Endodermal cell (in vitro differentiated cells): Measurements from ENCODE around the gene LAMC2. TPM values are rescaled to one million over a fixed set of nuclear protein-coding genes. Genes with fewer than 3 reads are reported as not detected.
"Not testable (repeated sequence)": the region's sequence is repeated elsewhere in the genome, so short reads cannot be mapped to it uniquely, and the experiment has no call there.

Experiments used
- DNase-seq: peaks from one replicate; pipeline ENCODE4 v3.0.0-alpha.2; 2017
- H3K27ac ChIP-seq: 2 replicates; pipeline ENCODE4 v1.5.1; 2013; ENCODE audit warnings: mild to moderate bottlenecking, low read depth, low read length, moderate library complexity
- H3K27me3 ChIP-seq: 2 replicates; pipeline ENCODE4 v1.6.1; 2013; ENCODE audit warnings: mild to moderate bottlenecking, low read length, moderate library complexity; ENCODE audit not compliant: insufficient read depth, control insufficient read depth, poor library complexity, severe bottlenecking
- H3K36me3 ChIP-seq: 2 replicates; pipeline ENCODE4 v1.7.0; 2013; ENCODE audit warnings: mild to moderate bottlenecking, low read length, moderate library complexity; ENCODE audit not compliant: control insufficient read depth, insufficient read depth
- H3K4me1 ChIP-seq: one replicate; pipeline ENCODE4 v1.7.0; 2013; ENCODE audit warnings: low read length; ENCODE audit not compliant: control insufficient read depth, insufficient read depth
- H3K4me3 ChIP-seq: 2 replicates; pipeline ENCODE4 v1.5.1; 2013; ENCODE audit warnings: mild to moderate bottlenecking, low read length, moderate library complexity
- H3K9ac ChIP-seq: 2 replicates; pipeline ENCODE4 v1.6.1; 2013; ENCODE audit warnings: mild to moderate bottlenecking, low read length, moderate library complexity; ENCODE audit not compliant: poor library complexity, severe bottlenecking; ENCODE audit errors: extremely low read depth
- H3K9me3 ChIP-seq: 2 replicates; pipeline ENCODE4 v1.6.1; 2013; ENCODE audit warnings: mild to moderate bottlenecking, low read length, moderate library complexity; ENCODE audit not compliant: control insufficient read depth
- H3K27ac Mint-ChIP-seq: 2 replicates; pipeline ENCODE4 v1.8.0; 2020; ENCODE audit warnings: mixed read lengths
- H3K27me3 Mint-ChIP-seq: 2 replicates; pipeline ENCODE4 v1.8.0; 2021; ENCODE audit warnings: mild to moderate bottlenecking, mixed read lengths; ENCODE audit not compliant: insufficient read depth
- H3K36me3 Mint-ChIP-seq: 2 replicates; pipeline ENCODE4 v1.8.0; 2020; ENCODE audit warnings: low read depth, mixed read lengths
- H3K4me1 Mint-ChIP-seq: 2 replicates; pipeline ENCODE4 v1.8.0; 2020; ENCODE audit warnings: mixed read lengths
- H3K4me3 Mint-ChIP-seq: 2 replicates; pipeline ENCODE4 v1.8.0; 2020; ENCODE audit warnings: mild to moderate bottlenecking, moderate library complexity, mixed read lengths
- H3K9me3 Mint-ChIP-seq: 2 replicates; pipeline ENCODE4 v1.8.0; 2020; ENCODE audit warnings: mild to moderate bottlenecking, mixed read lengths
- CTCF ChIP-seq: fragments of 200-600 bp; sonication (generic); conservative IDR thresholded peaks from 2 replicates; pipeline ENCODE4 v1.5.0; 2021; ENCODE audit warnings: antibody characterized with exemption, mild to moderate bottlenecking
- WGBS, 2 experiments: methylation state at CpG; one replicate each; pipeline versions ENCODE4 v1.1.5 to v1.1.7; 2013; ENCODE audit warnings: missing lambda C conversion rate in 2 of 2, mixed read lengths in 1 of 2; ENCODE audit not compliant: insufficient coverage in 1 of 2, insufficient read length in 1 of 2; 5-methylcytosine and 5-hydroxymethylcytosine counted together
- total RNA-seq, 2 donors: library from RNA; stranded (reverse); fragmentation: NEBNext Ultra II Directional in 1 of 2; extraction: Animal tissue kit (Norgen Biotek cat#: 25700) in 1 of 2; gene quantifications; 2 replicates in 1 of 2; 3 replicates in 1 of 2; pipeline ENCODE4 v1.2.1, GENCODE V29; 2021

The LAMC2 gene
- total RNA-seq, 2 donors from 2014 or later = 2.8 to 4.8 TPM

GRCh38 chr1:183148599-183148998 is 37.5 kb upstream of the LAMC2 start:
- DNase-seq = no peak
- H3K4me1 ChIP-seq = no peaks in the 10 kb centered on the region
- no peaks in the 10 kb centered on the region for H3K27me3 Mint-ChIP-seq
- no peaks in the 10 kb centered on the region for H3K4me1 Mint-ChIP-seq
- no peak overlapping the region for H3K4me3 Mint-ChIP-seq
- WGBS, 2 experiments = 90 to 96% methylated on average over 4 to 5 of the region's 5 CpGs
- no peak overlapping the region for H3K4me3 ChIP-seq
- H3K27ac ChIP-seq = no peak overlapping the region
- H3K36me3 ChIP-seq = no peaks in the 10 kb centered on the region
- no peak overlapping the region for H3K27ac Mint-ChIP-seq
- no peaks in the 10 kb centered on the region for H3K36me3 Mint-ChIP-seq
- TF ChIP-seq CTCF = no peak
- H3K27me3 ChIP-seq = no peaks in the 10 kb centered on the region
- no peak overlapping the region for H3K9ac ChIP-seq
- H3K9me3 ChIP-seq = no peaks in the 10 kb centered on the region
- no peaks in the 10 kb centered on the region for H3K9me3 Mint-ChIP-seq

DNA sequence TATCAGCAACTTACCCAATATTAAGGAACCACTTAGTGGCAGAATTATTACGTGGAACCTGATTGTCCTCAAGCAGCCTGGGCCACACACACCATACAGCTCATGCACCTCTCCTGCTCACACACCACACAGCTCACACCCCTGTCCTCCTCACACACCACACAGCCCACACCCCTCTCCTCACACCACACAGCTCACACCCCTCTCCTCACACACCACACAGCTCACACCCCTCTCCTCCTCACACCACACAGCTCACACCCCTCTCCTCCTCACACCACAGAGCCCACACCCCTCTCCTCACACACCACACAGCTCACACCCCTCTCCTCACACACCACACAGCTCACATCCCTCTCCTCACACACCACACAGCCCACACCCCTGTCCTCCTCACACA is 36.8 kb upstream of the LAMC2 start:
- Histone ChIP-seq H3K9me3 (no peaks in the 10 kb centered on the region), H3K27ac (no peak overlapping the region), H3K4me3 (no peak overlapping the region), H3K9ac (no peak overlapping the region), H3K4me1 (no peaks in the 10 kb centered on the region), H3K36me3 (no peaks in the 10 kb centered on the region), H3K27me3 (no peaks in the 10 kb centered on the region)
- no peaks in the 10 kb centered on the region for H3K36me3 Mint-ChIP-seq
- 86 to 100% methylated on average over 1 of the region's 1 CpG for WGBS, 2 experiments
- no peaks in the 10 kb centered on the region for H3K4me1 Mint-ChIP-seq
- TF ChIP-seq CTCF = no peak
- no peak for DNase-seq
- H3K27me3 Mint-ChIP-seq = no peaks in the 10 kb centered on the region
- no peaks in the 10 kb centered on the region for H3K9me3 Mint-ChIP-seq
- no peak overlapping the region for H3K4me3 Mint-ChIP-seq
- no peak overlapping the region for H3K27ac Mint-ChIP-seq

- H3K27ac Mint-ChIP-seq, H3K4me3 ChIP-seq, H3K9me3 Mint-ChIP-seq, H3K36me3 Mint-ChIP-seq, H3K9ac ChIP-seq, H3K36me3 ChIP-seq, H3K9me3 ChIP-seq, H3K27me3 ChIP-seq, H3K27ac ChIP-seq, H3K4me3 Mint-ChIP-seq, H3K27me3 Mint-ChIP-seq, H3K4me1 Mint-ChIP-seq, DNase-seq, H3K4me1 ChIP-seq: not testable (repeated sequence)
- 96% methylated on average over 1 of the region's 1 CpG; no CpG with 5 or more reads in 1 of the 2 experiments for WGBS, 2 experiments
These were observed 36.0 kb upstream of the LAMC2 start for GRCh38 chr1:183150032-183150431.

DNA sequence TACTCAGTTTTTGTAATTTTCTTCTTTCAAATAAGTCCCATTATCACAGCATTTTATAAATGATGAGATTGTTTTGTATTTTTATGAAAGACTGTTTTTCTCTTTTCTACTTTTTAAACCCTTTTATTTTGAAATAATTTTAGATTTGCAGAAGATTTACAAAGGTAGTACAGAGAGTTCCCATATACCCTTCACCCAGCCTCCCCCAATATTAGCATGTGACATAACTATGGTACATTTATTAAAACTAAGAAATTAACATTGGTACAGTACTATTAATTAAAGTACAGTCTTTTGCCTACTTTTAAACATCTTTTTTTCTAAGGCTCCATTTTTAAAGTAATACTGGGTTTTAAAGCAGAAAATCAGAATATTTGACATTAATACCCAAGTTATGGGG is 35.6 kb upstream of the LAMC2 start:
- no peaks in the 10 kb centered on the region for H3K27me3 ChIP-seq
- no peak for TF ChIP-seq CTCF
- no peak overlapping the region for H3K27ac ChIP-seq
- no peak overlapping the region for H3K27ac Mint-ChIP-seq
- H3K4me1 ChIP-seq = no peaks in the 10 kb centered on the region
- no peaks in the 10 kb centered on the region for H3K9me3 Mint-ChIP-seq
- no peak for DNase-seq
- no peaks in the 10 kb centered on the region for H3K4me1 Mint-ChIP-seq
- no peak overlapping the region for H3K4me3 ChIP-seq
- H3K36me3 ChIP-seq = no peaks in the 10 kb centered on the region
- H3K9ac ChIP-seq = no peak overlapping the region
- H3K27me3 Mint-ChIP-seq = no peaks in the 10 kb centered on the region
- no peaks in the 10 kb centered on the region for H3K9me3 ChIP-seq
- no peaks in the 10 kb centered on the region for H3K36me3 Mint-ChIP-seq
- H3K4me3 Mint-ChIP-seq = no peak overlapping the region
